C4-2B (cell line): ENCODE results near the gene HOXC11.

ENCODE experiments used
- H3K27ac ChIP-seq: fragments of 450-650 bp; 2 replicates; pipeline ENCODE4 v1.5.1; 2017
- CTCF ChIP-seq: fragments of 450-650 bp; conservative IDR thresholded peaks from 2 replicates; pipeline ENCODE4 v1.5.1; 2017; ENCODE audit warnings: mild to moderate bottlenecking
- ZFX ChIP-seq: fragments of 450-650 bp; IDR thresholded peaks from 2 replicates; pipeline ENCODE4 v1.6.1; 2017

Gene HOXC11

GRCh38 chr12:53977596-53978445, 4.9 kb downstream of the HOXC11 start:
- TF ChIP-seq CTCF (no peak), ZFX (no peak)
- peak overlapping the region; percentile 95 for H3K27ac ChIP-seq

- H3K27ac ChIP-seq = peak overlapping the region; percentile 95
- TF ChIP-seq CTCF (no peak), ZFX (no peak)
Measured at GRCh38 chr12:53978477-53979356, 5.8 kb downstream of the HOXC11 start.

- H3K27ac ChIP-seq = peak overlapping the region; percentile 95; the same call in 1 of the 2 replicates
Measured at GRCh38 chr12:53980104-53980801, 7.3 kb downstream of the HOXC11 start.

GRCh38 chr12:53980802-53981496, 8.0 kb downstream of the HOXC11 start:
- no peak for TF ChIP-seq CTCF
- no peak for TF ChIP-seq ZFX
- peak overlapping the region; percentile 5; the same call in 1 of the 2 replicates for H3K27ac ChIP-seq

More at GRCh38 chr12:53980104-53980801, 7.3 kb downstream of the HOXC11 start:
- TF ChIP-seq ZFX (no peak), CTCF (no peak)

GRCh38 chr12:53981634-53982565, 9.0 kb downstream of the HOXC11 start:
- TF ChIP-seq ZFX (no peak), CTCF (no peak)
- no peak overlapping the region; the same call in 1 of the 2 replicates for H3K27ac ChIP-seq
